ENCODE results near the gene ATG3. TPM values are rescaled to one million over a fixed set of nuclear protein-coding genes. Genes with fewer than 3 reads are reported as not detected.

Gene ATG3
- total RNA-seq, result 90.0 and 98.9 TPM in 2 replicates

DNA sequence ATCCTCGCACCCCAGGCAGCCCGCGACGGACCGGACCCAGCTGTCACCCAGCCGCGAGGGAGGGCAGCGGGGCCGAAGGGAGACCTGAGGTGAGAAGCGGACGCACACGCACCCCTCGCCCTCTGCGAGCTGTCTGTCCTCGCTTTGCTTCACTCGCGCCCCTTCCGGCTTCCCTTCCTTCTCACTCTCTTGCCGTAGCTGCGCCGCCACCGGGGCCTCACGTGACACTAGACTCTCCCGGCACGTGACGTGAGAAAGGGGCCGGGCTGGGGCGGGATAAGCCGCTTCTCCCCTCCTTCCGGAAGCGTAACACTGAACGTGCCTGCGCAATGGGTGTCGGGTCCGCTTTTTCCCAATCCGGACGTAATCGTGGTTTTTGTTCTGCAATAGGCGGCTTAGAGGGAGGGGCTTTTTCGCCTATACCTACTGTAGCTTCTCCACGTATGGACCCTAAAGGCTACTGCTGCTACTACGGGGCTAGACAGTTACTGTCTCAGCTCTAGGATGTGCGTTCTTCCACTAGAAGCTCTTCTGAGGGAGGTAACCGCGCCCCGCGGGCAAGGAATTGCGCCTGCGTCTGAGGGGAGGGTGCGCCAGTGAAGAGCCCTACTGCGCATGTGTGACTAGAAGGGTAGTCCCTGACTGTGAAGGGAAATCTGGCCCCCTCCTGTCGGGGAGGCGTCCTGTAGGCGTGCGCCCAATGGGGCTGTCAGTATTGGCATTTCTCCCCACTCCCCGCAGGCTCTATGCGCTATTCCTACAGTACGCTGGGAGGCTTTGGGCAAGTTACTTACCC is at the start of gene ATG3, which contains the start of gene SLC35A5:
TSS of gene ATG3 (minus strand) at position 229 of the 796 bp plus-strand sequence. CDS start 434 bp downstream, outside the sequence.
TSS of gene SLC35A5 (plus strand) at position 312 of the 796 bp plus-strand sequence. CDS start 1,359 bp downstream, outside the sequence.

DNA sequence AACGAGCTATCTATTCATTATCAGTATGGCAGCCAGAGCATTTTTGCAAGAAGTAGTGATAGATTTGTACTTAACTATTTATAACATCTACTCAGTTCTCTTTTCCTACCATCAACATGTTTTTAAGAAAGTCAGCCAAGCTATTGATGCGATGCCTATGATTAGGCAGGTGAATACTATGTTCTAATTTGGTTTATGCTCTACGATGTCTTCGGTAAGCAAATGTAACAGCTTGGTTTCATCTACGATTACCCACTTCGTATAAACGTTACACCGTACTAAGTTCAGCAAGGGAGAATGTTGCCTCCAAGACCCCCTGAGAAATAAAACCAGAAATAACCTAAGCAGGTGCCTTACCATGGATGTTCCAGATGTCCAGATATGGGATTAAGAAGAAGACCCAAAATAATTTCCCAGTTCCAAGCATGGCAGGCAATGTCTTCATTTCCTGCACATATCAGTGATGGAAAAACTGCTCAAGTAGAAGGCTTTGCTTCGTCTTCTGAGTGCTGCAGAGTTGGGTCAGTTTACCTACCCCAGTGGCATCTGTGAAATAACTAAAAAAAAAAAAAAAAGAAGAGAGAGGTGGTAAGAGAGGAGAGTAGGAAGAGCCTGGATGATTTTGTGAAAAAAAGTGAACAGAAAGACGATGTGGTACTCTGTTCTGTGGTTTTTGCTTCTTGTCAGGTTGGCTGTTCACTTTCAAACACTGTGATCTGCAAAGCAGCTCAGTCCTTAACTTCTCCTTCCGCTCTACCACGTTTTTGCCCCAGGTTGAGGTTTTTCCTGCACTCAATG is 62.6 kb downstream of the ATG3 start, which contains the start of gene BTLA:
TSS of gene BTLA (minus strand) at position 559 of the 798 bp plus-strand sequence. CDS start at position 445, 114 bp downstream.

Other genes starting within 250 kb of the ATG3 start
- 0.30 and 1.6 TPM in 2 replicates for gene CD200, start 228.8 kb downstream of the ATG3 start, total RNA-seq
- not detected in 2 replicates for gene BTLA, start 62.5 kb downstream of the ATG3 start, total RNA-seq
- 17.5 and 24.0 TPM in 2 replicates for gene SLC35A5, start 83 bp upstream of the ATG3 start, total RNA-seq
- gene CCDC80, start 79.2 kb upstream of the ATG3 start, total RNA-seq, result 7.5 and 12.6 TPM in 2 replicates